ENCODE data around the gene CCDC178. TPM values are rescaled to one million over a fixed set of nuclear protein-coding genes. Genes with fewer than 3 reads are reported as not detected.

Gene CCDC178
- total RNA-seq, 1 experiment from 2014 or later: not detected

- TF ChIP-seq SIN3A (IDR thresholded peaks at IDR 0.05; ENCODE audit: low read depth) (no peak), ZBTB33 (IDR thresholded peaks at IDR 0.05; ENCODE audit: extremely low read depth, insufficient replicate concordance, low read length) (no peak), ZNF274 (IDR thresholded peaks at IDR 0.05; ENCODE audit: low read depth, low read length) (no peak), FOSL1 (IDR thresholded peaks at IDR 0.05; ENCODE audit: low read depth) (no peak), ELF1 (IDR thresholded peaks at IDR 0.05; ENCODE audit: borderline replicate concordance, low read depth) (no peak), EGR1 (IDR thresholded peaks at IDR 0.05; ENCODE audit: low read depth) (no peak), JUND (IDR thresholded peaks at IDR 0.05) (no peak), CBX3 (IDR thresholded peaks at IDR 0.05; ENCODE audit: low read depth) (no peak), CEBPB (IDR thresholded peaks at IDR 0.05; ENCODE audit: low read depth) (no peak), POLR2A (IDR thresholded peaks at IDR 0.05; ENCODE audit: borderline replicate concordance, extremely low read depth, insufficient read depth, insufficient read length) (no peak), SRF (IDR thresholded peaks at IDR 0.05; ENCODE audit: low read depth) (no peak), CTCF (IDR thresholded peaks at IDR 0.05 in 2 of 3, conservative IDR thresholded peaks at IDR 0.05 in 1 of 3; ENCODE audit: borderline replicate concordance in 1 of 3, insufficient read depth in 1 of 3, low read depth in 2 of 3, low read length in 2 of 3) (no peak), YY1 (IDR thresholded peaks at IDR 0.05; ENCODE audit: extremely low read depth, insufficient replicate concordance, low read depth, low read length) (no peak), EZH2phosphoT487 (IDR thresholded peaks at IDR 0.05; ENCODE audit: borderline replicate concordance) (no peak), RAD21 (IDR thresholded peaks at IDR 0.05; ENCODE audit: low read depth) (no peak), POLR2AphosphoS5 (IDR thresholded peaks at IDR 0.05; ENCODE audit: low read depth, low read length) (no peak)
- TF ChIP-seq, protein P1, sequence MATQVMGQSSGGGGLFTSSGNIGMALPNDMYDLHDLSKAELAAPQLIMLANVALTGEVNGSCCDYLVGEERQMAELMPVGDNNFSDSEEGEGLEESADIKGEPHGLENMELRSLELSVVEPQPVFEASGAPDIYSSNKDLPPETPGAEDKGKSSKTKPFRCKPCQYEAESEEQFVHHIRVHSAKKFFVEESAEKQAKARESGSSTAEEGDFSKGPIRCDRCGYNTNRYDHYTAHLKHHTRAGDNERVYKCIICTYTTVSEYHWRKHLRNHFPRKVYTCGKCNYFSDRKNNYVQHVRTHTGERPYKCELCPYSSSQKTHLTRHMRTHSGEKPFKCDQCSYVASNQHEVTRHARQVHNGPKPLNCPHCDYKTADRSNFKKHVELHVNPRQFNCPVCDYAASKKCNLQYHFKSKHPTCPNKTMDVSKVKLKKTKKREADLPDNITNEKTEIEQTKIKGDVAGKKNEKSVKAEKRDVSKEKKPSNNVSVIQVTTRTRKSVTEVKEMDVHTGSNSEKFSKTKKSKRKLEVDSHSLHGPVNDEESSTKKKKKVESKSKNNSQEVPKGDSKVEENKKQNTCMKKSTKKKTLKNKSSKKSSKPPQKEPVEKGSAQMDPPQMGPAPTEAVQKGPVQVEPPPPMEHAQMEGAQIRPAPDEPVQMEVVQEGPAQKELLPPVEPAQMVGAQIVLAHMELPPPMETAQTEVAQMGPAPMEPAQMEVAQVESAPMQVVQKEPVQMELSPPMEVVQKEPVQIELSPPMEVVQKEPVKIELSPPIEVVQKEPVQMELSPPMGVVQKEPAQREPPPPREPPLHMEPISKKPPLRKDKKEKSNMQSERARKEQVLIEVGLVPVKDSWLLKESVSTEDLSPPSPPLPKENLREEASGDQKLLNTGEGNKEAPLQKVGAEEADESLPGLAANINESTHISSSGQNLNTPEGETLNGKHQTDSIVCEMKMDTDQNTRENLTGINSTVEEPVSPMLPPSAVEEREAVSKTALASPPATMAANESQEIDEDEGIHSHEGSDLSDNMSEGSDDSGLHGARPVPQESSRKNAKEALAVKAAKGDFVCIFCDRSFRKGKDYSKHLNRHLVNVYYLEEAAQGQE (IDR thresholded peaks at IDR 0.05; ENCODE audit: low read depth): no peak
- TF ChIP-seq, protein P2, sequence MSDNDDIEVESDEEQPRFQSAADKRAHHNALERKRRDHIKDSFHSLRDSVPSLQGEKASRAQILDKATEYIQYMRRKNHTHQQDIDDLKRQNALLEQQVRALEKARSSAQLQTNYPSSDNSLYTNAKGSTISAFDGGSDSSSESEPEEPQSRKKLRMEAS (IDR thresholded peaks at IDR 0.05): no peak
- ChIA-PET POLR2A (no interaction called here), CTCF (no interaction called here), RAD21 (ENCODE audit: low non-redundant PET in 1 of 2, low total read pairs in 2 of 2, uncharacterized antibody in 2 of 2, unreplicated experiment in 2 of 2) (no interaction called here)
- ATAC-seq (no peak), DNase-seq (ENCODE audit: low read depth, low spot score) (no peak)
- no peak overlapping the region for H3K9ac ChIP-seq (ENCODE audit: low read length)
- H3K27me3 ChIP-seq (ENCODE audit: insufficient read depth, low read length): no peaks in the 10 kb centered on the region
- H3K9me3 ChIP-seq (ENCODE audit: control insufficient read depth in 1 of 2, insufficient read depth in 1 of 2, low read depth in 1 of 2, low read length in 2 of 2): 0 out of 4 replicates have a peak, but pooled peaks cover 0 to 6% of the 10 kb centered on the region in 2 experiments
- H3K27ac ChIP-seq (ENCODE audit: low read depth, low read length): no peak overlapping the region
- no peaks in the 10 kb centered on the region for H3K4me1 ChIP-seq (ENCODE audit: control insufficient read depth in 1 of 2, insufficient read depth in 2 of 2, low read length in 2 of 2)
- no peak overlapping the region for H2AFZ ChIP-seq (ENCODE audit: low read depth, low read length, poor library complexity, severe bottlenecking)
- no peaks in the 10 kb centered on the region for H4K20me1 ChIP-seq (ENCODE audit: insufficient read depth)
- no peak overlapping the region for H3K4me2 ChIP-seq (ENCODE audit: low read length)
- H3K79me2 ChIP-seq (ENCODE audit: insufficient read depth, low read length): no peaks in the 10 kb centered on the region
- H3K9me2 ChIP-seq (ENCODE audit: insufficient read depth): no peaks in the 10 kb centered on the region
- intact Hi-C loops (cut with micrococcal nuclease): loop anchor here (10.0 kb wide), 1 partner anchor 782 kb away; no protein-coding TSS in a partner anchor
- no peak overlapping the region for H3K4me3 ChIP-seq (replicated peaks in 1 of 2; ENCODE audit: low read depth in 1 of 2, low read length in 2 of 2)
- no TSS peak for BruUV-seq (replicated peaks)
- H3K36me3 ChIP-seq (ENCODE audit: control insufficient read depth in 1 of 2, insufficient read depth in 2 of 2, low read length in 2 of 2): no peaks in the 10 kb centered on the region
Observed at GRCh38 chr18:32937066-32937465, 503.5 kb downstream of the CCDC178 start.

All from HCT116 (cell line).